Mammary epithelial cell (primary cell): Measurements from ENCODE around the gene TTC21A.

Experiments used
- EZH2 ChIP-seq: IDR thresholded peaks from 2 replicates; pipeline ENCODE4 v1.6.1; 2012; ENCODE audit warnings: low read length, inconsistent platforms, borderline replicate concordance
- TF ChIP-seq, protein P1 (sequence below), 2 donors: IDR thresholded peaks in 1 of 2; conservative IDR thresholded peaks in 1 of 2; 2 replicates each; pipeline ENCODE4 v1.5.1; 2011 to 2012; ENCODE audit warnings: inconsistent platforms in 2 of 2, low read length in 2 of 2, mild to moderate bottlenecking in 2 of 2, control low read depth in 1 of 2, low read depth in 1 of 2; ENCODE audit not compliant: insufficient read depth in 1 of 2; ENCODE audit errors: extremely low read depth in 1 of 2

DNA sequence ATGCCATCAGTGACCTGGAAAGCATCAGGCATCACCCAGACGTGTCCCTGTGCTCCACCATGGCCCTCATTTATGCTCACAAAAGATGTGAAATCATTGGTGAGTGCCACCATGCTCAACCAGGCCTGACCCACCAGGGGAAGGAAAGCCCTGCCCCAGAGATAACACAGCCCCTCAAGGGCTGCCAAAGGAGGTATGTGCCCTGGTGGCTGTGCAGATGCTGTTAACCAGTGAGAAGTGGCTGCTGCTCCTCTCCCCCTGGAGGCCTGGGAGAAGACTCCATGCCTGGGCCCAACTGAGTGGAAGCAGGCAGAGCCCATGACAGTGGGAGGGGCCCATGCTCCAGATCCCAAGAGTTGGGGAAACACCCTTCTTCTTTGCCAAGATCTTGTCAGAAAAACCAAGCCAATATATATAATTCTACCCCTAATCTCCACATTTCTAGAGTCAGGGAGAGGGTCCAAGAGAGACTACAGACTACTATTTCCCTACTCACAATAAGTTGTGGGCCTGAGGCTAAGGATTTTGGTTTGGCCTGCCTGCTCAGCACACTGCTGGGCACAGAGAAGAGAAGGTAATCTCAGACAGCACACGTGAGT, 2.7 kb downstream of the TTC21A start:
- TF ChIP-seq, protein P1, sequence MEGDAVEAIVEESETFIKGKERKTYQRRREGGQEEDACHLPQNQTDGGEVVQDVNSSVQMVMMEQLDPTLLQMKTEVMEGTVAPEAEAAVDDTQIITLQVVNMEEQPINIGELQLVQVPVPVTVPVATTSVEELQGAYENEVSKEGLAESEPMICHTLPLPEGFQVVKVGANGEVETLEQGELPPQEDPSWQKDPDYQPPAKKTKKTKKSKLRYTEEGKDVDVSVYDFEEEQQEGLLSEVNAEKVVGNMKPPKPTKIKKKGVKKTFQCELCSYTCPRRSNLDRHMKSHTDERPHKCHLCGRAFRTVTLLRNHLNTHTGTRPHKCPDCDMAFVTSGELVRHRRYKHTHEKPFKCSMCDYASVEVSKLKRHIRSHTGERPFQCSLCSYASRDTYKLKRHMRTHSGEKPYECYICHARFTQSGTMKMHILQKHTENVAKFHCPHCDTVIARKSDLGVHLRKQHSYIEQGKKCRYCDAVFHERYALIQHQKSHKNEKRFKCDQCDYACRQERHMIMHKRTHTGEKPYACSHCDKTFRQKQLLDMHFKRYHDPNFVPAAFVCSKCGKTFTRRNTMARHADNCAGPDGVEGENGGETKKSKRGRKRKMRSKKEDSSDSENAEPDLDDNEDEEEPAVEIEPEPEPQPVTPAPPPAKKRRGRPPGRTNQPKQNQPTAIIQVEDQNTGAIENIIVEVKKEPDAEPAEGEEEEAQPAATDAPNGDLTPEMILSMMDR (conservative IDR thresholded peaks at IDR 0.05 in 1 of 2, IDR thresholded peaks at IDR 0.05 in 1 of 2; ENCODE audit: extremely low read depth in 1 of 2, insufficient read depth in 1 of 2, low read depth in 1 of 2, low read length in 2 of 2), result no peak
- TF ChIP-seq EZH2, result no peak
